ENCODE data around the gene DDX17. TPM values are rescaled to one million over a fixed set of nuclear protein-coding genes. Genes with fewer than 3 reads are reported as not detected.

DDX17 gene
- total RNA-seq, 2 donors from 2014 or later: 507 to 621 TPM

DNA sequence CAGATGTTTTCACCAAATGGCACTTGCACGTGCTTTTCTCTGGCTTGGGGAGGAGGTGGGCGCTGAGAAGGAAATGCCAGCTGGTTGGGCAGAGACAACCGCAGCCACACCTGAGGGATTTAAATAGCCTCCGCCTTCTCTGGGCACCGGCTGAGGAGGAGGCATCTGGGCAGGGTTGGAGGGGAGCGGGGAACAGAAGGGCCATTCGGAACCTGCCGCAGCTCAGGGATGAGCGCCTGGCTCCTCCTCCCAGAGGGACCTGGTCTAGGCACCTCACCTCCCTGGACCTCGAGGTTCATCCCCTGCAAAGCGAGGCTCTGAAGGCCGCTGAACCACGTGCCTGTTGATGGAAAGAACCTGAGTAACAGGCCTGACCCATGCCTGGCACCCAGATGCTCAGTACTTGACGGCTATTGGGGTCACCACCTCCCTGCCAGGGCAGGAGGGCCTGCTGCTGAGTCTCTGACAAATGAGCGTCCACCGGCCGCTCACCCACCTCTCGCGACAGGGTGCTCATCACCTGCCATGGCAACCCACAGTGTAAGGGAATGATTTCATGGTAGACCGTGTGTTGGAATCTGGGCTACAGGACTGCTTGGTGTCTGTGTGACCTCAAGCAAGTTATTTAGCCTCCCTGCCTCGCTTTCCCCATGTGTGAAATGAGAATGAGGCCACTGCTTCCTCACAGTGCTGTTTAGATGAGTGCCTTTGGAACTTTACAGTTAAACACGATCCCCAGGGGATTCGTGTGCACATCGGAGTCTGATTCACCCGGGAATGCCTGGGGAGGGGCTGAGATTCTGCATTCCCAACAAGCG is 40.2 kb downstream of the DDX17 start:
- WGBS, 2 experiments (ENCODE audit: insufficient coverage in 1 of 2, insufficient read length in 1 of 2): 78 to 87% methylated on average over 20 to 26 of the region's 26 CpGs
- Mint-ChIP-seq H3K4me1 (peaks cover 8% of the 10 kb centered on the region), H3K27me3 (ENCODE audit: insufficient read depth) (peaks cover 64% of the 10 kb centered on the region), H3K4me3 (no peak overlapping the region), H3K27ac (no peak overlapping the region), H3K9me3 (no peaks in the 10 kb centered on the region), H3K36me3 (ENCODE audit: low read depth) (no peaks in the 10 kb centered on the region)
- Histone ChIP-seq H3K27me3 (ENCODE audit: control insufficient read depth, insufficient read depth, low read length, poor library complexity, severe bottlenecking) (peaks cover 9% of the 10 kb centered on the region), H3K36me3 (ENCODE audit: control insufficient read depth, insufficient read depth, low read length) (no peaks in the 10 kb centered on the region), H3K27ac (ENCODE audit: low read depth, low read length) (no peak overlapping the region), H3K4me1 (ENCODE audit: control insufficient read depth, insufficient read depth, low read length) (no peaks in the 10 kb centered on the region), H3K4me3 (ENCODE audit: low read length) (no peak overlapping the region), H3K9ac (ENCODE audit: extremely low read depth, low read length, poor library complexity, severe bottlenecking) (no peak overlapping the region), H3K9me3 (ENCODE audit: control insufficient read depth, low read length) (no peaks in the 10 kb centered on the region)
- DNase-seq: peak; percentile 65
- TF ChIP-seq, protein P1, sequence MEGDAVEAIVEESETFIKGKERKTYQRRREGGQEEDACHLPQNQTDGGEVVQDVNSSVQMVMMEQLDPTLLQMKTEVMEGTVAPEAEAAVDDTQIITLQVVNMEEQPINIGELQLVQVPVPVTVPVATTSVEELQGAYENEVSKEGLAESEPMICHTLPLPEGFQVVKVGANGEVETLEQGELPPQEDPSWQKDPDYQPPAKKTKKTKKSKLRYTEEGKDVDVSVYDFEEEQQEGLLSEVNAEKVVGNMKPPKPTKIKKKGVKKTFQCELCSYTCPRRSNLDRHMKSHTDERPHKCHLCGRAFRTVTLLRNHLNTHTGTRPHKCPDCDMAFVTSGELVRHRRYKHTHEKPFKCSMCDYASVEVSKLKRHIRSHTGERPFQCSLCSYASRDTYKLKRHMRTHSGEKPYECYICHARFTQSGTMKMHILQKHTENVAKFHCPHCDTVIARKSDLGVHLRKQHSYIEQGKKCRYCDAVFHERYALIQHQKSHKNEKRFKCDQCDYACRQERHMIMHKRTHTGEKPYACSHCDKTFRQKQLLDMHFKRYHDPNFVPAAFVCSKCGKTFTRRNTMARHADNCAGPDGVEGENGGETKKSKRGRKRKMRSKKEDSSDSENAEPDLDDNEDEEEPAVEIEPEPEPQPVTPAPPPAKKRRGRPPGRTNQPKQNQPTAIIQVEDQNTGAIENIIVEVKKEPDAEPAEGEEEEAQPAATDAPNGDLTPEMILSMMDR (conservative IDR thresholded peaks at IDR 0.05): no peak

DNA sequence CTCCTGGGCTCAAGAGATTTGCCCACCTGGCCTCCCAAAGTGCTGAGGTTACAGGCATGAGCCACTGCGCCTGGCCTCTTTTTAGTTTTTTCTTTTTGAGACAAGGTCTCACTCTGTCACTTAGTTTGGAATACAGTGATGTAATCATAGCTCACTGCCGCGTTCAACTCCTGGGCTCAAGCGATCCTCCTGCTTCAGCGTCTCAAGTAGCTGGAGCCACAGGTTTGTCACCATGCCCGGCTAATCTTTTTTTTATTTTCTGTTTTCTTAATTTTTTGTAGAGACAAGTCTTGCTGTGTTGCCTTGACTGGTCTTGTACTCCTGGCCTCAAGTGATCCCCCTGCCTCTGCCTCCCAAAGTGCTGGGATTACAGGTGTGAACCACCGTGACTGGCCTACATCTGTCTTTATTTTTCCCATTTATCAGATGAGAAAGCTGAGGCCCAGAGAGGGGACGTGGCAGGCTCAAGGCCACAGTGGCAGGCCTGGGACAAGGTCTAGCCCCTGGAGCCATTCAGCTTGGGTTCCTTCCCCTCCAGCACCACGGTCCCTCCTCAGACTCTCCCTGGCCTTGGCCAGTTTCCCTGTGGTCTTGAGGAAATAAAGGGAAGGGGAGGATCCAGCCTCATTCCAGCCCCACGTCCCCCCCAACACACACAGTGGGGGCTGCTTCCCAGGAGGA is 41.0 kb downstream of the DDX17 start:
- Histone ChIP-seq H3K9me3 (ENCODE audit: control insufficient read depth, low read length) (no peaks in the 10 kb centered on the region), H3K9ac (ENCODE audit: extremely low read depth, low read length, poor library complexity, severe bottlenecking) (no peak overlapping the region), H3K27me3 (ENCODE audit: control insufficient read depth, insufficient read depth, low read length, poor library complexity, severe bottlenecking) (peaks cover 9% of the 10 kb centered on the region), H3K4me1 (ENCODE audit: control insufficient read depth, insufficient read depth, low read length) (no peaks in the 10 kb centered on the region), H3K36me3 (ENCODE audit: control insufficient read depth, insufficient read depth, low read length) (no peaks in the 10 kb centered on the region), H3K4me3 (ENCODE audit: low read length) (no peak overlapping the region), H3K27ac (ENCODE audit: low read depth, low read length) (no peak overlapping the region)
- TF ChIP-seq, protein P1 (conservative IDR thresholded peaks at IDR 0.05): no peak
- peaks cover 72% of the 10 kb centered on the region for H3K27me3 Mint-ChIP-seq (ENCODE audit: insufficient read depth)
- DNase-seq: no peak
- peaks cover 8% of the 10 kb centered on the region for H3K4me1 Mint-ChIP-seq
- WGBS, 2 experiments (ENCODE audit: insufficient coverage in 1 of 2, insufficient read length in 1 of 2): 88 to 90% methylated on average over 8 to 9 of the region's 10 CpGs
- no peak overlapping the region for H3K27ac Mint-ChIP-seq
- no peaks in the 10 kb centered on the region for H3K36me3 Mint-ChIP-seq (ENCODE audit: low read depth)
- H3K4me3 Mint-ChIP-seq: no peak overlapping the region
- H3K9me3 Mint-ChIP-seq: no peaks in the 10 kb centered on the region

GRCh38 chr22:38462960-38463784 is 42.9 kb downstream of the DDX17 start:
- H3K4me3 Mint-ChIP-seq: peak overlapping the region; percentile 25
- no peaks in the 10 kb centered on the region for H3K4me1 ChIP-seq (ENCODE audit: control insufficient read depth, insufficient read depth, low read length)
- peak; percentile 89 for DNase-seq
- H3K36me3 ChIP-seq (ENCODE audit: control insufficient read depth, insufficient read depth, low read length): no peaks in the 10 kb centered on the region
- peaks cover 18% of the 10 kb centered on the region for H3K27me3 ChIP-seq (ENCODE audit: control insufficient read depth, insufficient read depth, low read length, poor library complexity, severe bottlenecking)
- no peak overlapping the region for H3K9ac ChIP-seq (ENCODE audit: extremely low read depth, low read length, poor library complexity, severe bottlenecking)
- H3K4me3 ChIP-seq (ENCODE audit: low read length): no peak overlapping the region
- H3K27ac ChIP-seq (ENCODE audit: low read depth, low read length): no peak overlapping the region
- H3K9me3 Mint-ChIP-seq: no peaks in the 10 kb centered on the region
- no peaks in the 10 kb centered on the region for H3K36me3 Mint-ChIP-seq (ENCODE audit: low read depth)
- H3K27ac Mint-ChIP-seq: no peak overlapping the region
- peaks cover 89% of the 10 kb centered on the region for H3K27me3 Mint-ChIP-seq (ENCODE audit: insufficient read depth)
- H3K4me1 Mint-ChIP-seq: peaks cover 8% of the 10 kb centered on the region
- 35 to 45% methylated on average over 15 to 26 of the region's 28 CpGs for WGBS, 2 experiments (ENCODE audit: insufficient coverage in 1 of 2, insufficient read length in 1 of 2)
- no peaks in the 10 kb centered on the region for H3K9me3 ChIP-seq (ENCODE audit: control insufficient read depth, low read length)
- TF ChIP-seq, protein P1 (conservative IDR thresholded peaks at IDR 0.05): no peak

Data from endodermal cell (in vitro differentiated cells).